ENCODE data around the gene TSR1. TPM values are rescaled to one million over a fixed set of nuclear protein-coding genes. Genes with fewer than 3 reads are reported as not detected.

TSR1 gene
- total and polyA plus RNA-seq, 7 experiments from 2014 or later: 13.1 to 42.8 (median 28.4) TPM

DNA sequence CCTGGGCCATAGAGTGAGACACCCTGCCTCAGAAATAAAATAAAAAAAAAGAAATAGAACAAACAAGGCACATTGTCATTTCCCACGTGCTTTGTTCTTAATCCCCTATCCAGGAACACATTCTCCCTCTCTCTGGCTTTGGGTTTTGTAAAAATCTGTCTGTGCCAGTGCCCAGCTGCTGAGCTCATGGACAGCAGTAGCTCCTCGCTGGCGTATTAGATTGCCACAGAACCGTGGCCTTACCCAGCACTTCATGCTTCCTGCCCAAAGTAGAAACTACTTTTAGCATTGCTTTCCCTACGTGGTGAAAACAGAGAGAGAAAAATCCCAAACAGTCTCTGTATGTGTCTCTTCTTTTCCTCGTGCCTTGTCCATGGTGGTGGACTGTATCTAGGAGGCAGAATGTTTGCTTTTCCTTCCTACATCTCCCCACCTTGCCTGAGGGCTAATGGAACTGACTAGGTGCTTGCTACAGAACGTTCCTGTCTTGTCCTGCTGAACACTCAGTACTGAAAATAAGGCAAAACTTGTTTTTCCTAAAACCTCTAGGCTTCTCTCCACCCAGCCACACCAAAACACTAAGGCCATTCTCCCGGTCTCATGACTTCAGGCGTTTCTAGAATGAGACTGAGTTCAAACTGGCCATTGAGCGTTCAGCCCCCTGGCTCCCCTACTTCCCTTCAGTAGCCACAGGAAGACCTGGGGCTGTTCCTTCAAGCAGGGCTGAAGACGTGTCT lies 38.5 kb upstream of the TSR1 start:
- H3K36me3 ChIP-seq (ENCODE audit: control insufficient read depth in 2 of 3, insufficient read depth in 3 of 3, low read length in 3 of 3): peaks cover 0 to 89% (median 0%) of the 10 kb centered on the region in 3 experiments
- ChIA-PET POLR2A (interaction anchor here (0.7 kb wide), 1 partner anchor 90 kb away, joined by 9 read pairs; no protein-coding TSS in a partner anchor), CTCF (no interaction called here)
- no peaks in the 10 kb centered on the region for H3K27me3 Mint-ChIP-seq
- ATAC-seq (no peak), DNase-seq (no peak)
- no peak overlapping the region for H3K4me3 ChIP-seq (ENCODE audit: low read length)
- no peaks in the 10 kb centered on the region for H3K27me3 ChIP-seq (ENCODE audit: control insufficient read depth in 2 of 2, insufficient read depth in 2 of 2, low read length in 2 of 2)
- no peaks in the 10 kb centered on the region for H3K4me1 ChIP-seq (ENCODE audit: control insufficient read depth in 2 of 2, insufficient read depth in 2 of 2, low read length in 2 of 2)
- H3K36me3 Mint-ChIP-seq: peaks cover 0 to 18% (median 0%) of the 10 kb centered on the region in 5 donors
- H3K4me3 Mint-ChIP-seq: no peak overlapping the region
- intact Hi-C loops (cut with micrococcal nuclease): no loop called here
- no peak overlapping the region for H3K27ac ChIP-seq (ENCODE audit: low read depth, low read length)
- peak overlapping the region in 3 of 9 donors; percentile 23 to 67 (median 61) for H3K27ac Mint-ChIP-seq
- H3K9me3 ChIP-seq (ENCODE audit: control insufficient read depth in 2 of 3, low read length in 3 of 3): no peaks in the 10 kb centered on the region
- no peaks in the 10 kb centered on the region for H3K4me1 Mint-ChIP-seq
- H3K9me3 Mint-ChIP-seq: no peaks in the 10 kb centered on the region

DNA sequence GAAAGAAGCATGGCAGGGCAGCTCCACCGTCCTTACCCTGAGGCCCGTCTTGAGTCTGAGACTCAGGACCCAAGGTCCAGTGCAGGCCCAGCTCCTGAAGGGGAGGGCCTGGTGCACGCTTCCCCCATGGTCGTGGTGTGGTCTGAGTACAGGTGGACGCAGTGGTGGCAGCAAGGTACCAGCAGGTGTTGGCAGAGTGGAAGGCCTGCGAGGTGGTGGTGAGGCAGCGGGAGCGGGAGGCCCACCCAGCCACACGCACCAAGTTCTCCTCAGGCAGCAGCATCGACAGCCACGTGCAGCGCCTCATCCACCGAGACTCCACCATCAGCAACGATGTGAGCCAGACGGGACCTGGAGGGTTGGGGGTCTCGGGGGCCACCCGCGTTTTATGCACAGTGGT lies 36.9 kb upstream of the TSR1 start:
- Mint-ChIP-seq H3K9me3 (no peaks in the 10 kb centered on the region), H3K36me3 (peaks cover 0 to 18% (median 0%) of the 10 kb centered on the region in 5 donors), H3K4me1 (no peaks in the 10 kb centered on the region), H3K27me3 (no peaks in the 10 kb centered on the region), H3K27ac (no peak overlapping the region), H3K4me3 (no peak overlapping the region)
- DNase-seq (no peak), ATAC-seq (no peak)
- no peaks in the 10 kb centered on the region for H3K27me3 ChIP-seq (ENCODE audit: control insufficient read depth in 2 of 2, insufficient read depth in 2 of 2, low read length in 2 of 2)
- H3K4me1 ChIP-seq (ENCODE audit: control insufficient read depth in 2 of 2, insufficient read depth in 2 of 2, low read length in 2 of 2): no peaks in the 10 kb centered on the region
- POLR2A ChIA-PET: interaction anchor here (0.7 kb wide), 1 partner anchor 9 kb away, joined by 4 read pairs; no protein-coding TSS in a partner anchor
- CTCF ChIA-PET: interaction anchor here (2.0 kb wide), 1 partner anchor 9 kb away, joined by 5 read pairs; no protein-coding TSS in a partner anchor
- H3K9me3 ChIP-seq (ENCODE audit: control insufficient read depth in 2 of 3, low read length in 3 of 3): no peaks in the 10 kb centered on the region
- no peak overlapping the region for H3K27ac ChIP-seq (ENCODE audit: low read depth, low read length)
- H3K36me3 ChIP-seq (ENCODE audit: control insufficient read depth in 2 of 3, insufficient read depth in 3 of 3, low read length in 3 of 3): peaks cover 0 to 87% (median 0%) of the 10 kb centered on the region in 3 experiments
- intact Hi-C loops (cut with micrococcal nuclease): no loop called here
- H3K4me3 ChIP-seq (ENCODE audit: low read length): no peak overlapping the region

DNA sequence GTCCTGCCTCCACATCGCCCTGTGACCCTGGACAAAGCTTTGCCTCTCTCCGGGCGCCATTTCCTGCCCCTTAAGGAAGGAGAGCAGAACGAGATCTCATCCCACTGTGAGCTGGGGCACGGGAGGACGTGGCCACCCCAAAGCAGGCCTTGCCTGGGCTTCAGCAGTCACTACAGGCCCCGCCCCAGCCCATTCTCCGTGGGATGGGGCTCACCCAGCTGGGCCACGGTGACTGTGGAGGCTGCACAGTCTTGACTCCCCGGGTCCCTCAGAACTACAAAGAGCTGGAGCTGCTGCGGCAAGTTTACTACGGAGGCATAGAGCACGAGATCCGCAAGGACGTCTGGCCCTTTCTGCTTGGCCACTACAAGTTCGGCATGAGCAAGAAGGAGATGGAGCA lies 36.4 kb upstream of the TSR1 start:
- Histone ChIP-seq H3K4me1 (ENCODE audit: control insufficient read depth in 2 of 2, insufficient read depth in 2 of 2, low read length in 2 of 2) (no peaks in the 10 kb centered on the region), H3K27ac (ENCODE audit: low read depth, low read length) (no peak overlapping the region), H3K4me3 (ENCODE audit: low read length) (no peak overlapping the region), H3K36me3 (ENCODE audit: control insufficient read depth in 2 of 3, insufficient read depth in 3 of 3, low read length in 3 of 3) (peaks cover 0 to 88% (median 0%) of the 10 kb centered on the region in 3 experiments), H3K27me3 (ENCODE audit: control insufficient read depth in 2 of 2, insufficient read depth in 2 of 2, low read length in 2 of 2) (no peaks in the 10 kb centered on the region), H3K9me3 (ENCODE audit: control insufficient read depth in 2 of 3, low read length in 3 of 3) (no peaks in the 10 kb centered on the region)
- Mint-ChIP-seq H3K27ac (no peak overlapping the region), H3K9me3 (no peaks in the 10 kb centered on the region), H3K4me3 (no peak overlapping the region), H3K27me3 (no peaks in the 10 kb centered on the region), H3K4me1 (no peaks in the 10 kb centered on the region), H3K36me3 (peaks cover 0 to 18% (median 0%) of the 10 kb centered on the region in 5 donors)
- ATAC-seq (no peak), DNase-seq (no peak)
- intact Hi-C loops (cut with micrococcal nuclease): no loop called here
- ChIA-PET CTCF (interaction anchor here (2.0 kb wide), 1 partner anchor 10 kb away, joined by 5 read pairs; no protein-coding TSS in a partner anchor), POLR2A (no interaction called here)

DNA sequence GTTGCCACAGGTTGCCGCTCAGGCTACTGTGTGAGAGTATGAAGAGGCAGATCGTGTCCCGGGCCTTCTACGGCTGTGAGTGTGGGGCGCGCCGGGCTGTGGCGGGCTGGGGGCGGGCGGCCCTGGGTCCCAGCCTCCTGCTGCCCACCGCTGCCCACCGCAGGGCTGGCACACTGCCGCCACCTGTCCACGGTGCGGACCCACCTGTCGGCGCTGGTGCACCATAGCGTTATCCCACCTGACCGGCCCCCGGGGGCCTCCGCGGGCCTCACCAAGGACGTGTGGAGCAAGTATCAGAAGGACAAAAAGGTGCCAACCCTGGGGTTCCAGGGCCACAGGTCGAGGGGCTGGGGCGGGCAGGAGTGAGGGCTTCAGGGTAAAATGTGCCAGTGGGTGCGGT lies 35.9 kb upstream of the TSR1 start:
- Mint-ChIP-seq H3K27ac (no peak overlapping the region), H3K9me3 (no peaks in the 10 kb centered on the region), H3K27me3 (no peaks in the 10 kb centered on the region), H3K4me1 (no peaks in the 10 kb centered on the region), H3K4me3 (no peak overlapping the region), H3K36me3 (peaks cover 0 to 18% (median 0%) of the 10 kb centered on the region in 5 donors)
- ChIA-PET CTCF (interaction anchor here (2.0 kb wide), 1 partner anchor 10 kb away, joined by 5 read pairs; no protein-coding TSS in a partner anchor), POLR2A (no interaction called here)
- intact Hi-C loops (cut with micrococcal nuclease): no loop called here
- H3K27ac ChIP-seq (ENCODE audit: low read depth, low read length): no peak overlapping the region
- no peaks in the 10 kb centered on the region for H3K27me3 ChIP-seq (ENCODE audit: control insufficient read depth in 2 of 2, insufficient read depth in 2 of 2, low read length in 2 of 2)
- no peak for ATAC-seq
- H3K36me3 ChIP-seq (ENCODE audit: control insufficient read depth in 2 of 3, insufficient read depth in 3 of 3, low read length in 3 of 3): peaks cover 0 to 87% (median 0%) of the 10 kb centered on the region in 3 experiments
- no peaks in the 10 kb centered on the region for H3K4me1 ChIP-seq (ENCODE audit: control insufficient read depth in 2 of 2, insufficient read depth in 2 of 2, low read length in 2 of 2)
- no peak for DNase-seq
- H3K4me3 ChIP-seq (ENCODE audit: low read length): no peak overlapping the region
- no peaks in the 10 kb centered on the region for H3K9me3 ChIP-seq (ENCODE audit: control insufficient read depth in 2 of 3, low read length in 3 of 3)

DNA sequence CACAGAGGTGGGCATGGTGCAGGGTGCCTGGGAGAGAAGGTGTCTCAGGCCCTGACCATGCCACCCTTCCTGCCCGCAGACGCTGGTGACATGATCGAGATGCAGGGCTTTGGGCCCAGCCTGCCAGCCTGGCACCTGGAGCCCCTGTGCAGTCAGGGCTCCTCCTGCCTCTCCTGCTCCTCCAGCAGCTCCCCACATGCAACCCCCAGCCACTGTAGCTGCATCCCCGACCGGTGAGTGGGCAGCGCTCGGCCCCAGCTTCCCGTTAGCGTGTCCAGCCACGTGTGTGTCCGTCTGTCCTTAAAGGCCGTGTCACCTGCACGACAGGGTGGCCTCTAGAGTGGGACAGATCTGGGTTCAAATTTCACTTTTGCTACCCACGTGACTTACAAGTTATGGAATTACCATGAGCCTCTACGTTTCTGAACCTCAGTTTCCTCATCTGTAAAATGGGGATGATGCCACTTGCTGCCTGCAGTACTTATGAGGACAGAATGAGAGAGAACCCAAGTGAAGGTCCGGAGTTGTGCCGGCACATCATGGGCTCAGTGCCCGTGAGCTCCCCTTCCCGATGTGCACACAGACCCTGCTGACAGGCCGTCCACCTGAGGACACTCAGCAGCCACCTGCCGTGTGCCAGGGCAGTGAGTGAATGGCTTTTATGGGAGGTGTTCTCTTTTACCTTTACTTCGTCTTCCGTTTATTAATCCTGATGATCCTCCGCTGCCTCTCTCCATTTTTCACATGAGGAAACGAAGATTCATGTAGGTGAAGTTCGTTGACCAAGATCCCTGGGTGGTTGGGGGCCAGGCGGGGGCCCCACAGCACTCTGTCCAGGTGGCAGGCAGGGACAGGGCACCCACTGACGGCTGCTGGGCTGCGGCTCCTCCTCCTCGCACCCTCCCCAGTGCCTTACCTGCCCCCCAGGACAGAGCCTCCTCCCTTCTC lies 35.2 kb upstream of the TSR1 start:
- Mint-ChIP-seq H3K4me1 (no peaks in the 10 kb centered on the region), H3K4me3 (no peak overlapping the region), H3K27me3 (no peaks in the 10 kb centered on the region), H3K36me3 (peaks cover 0 to 17% (median 0%) of the 10 kb centered on the region in 5 donors), H3K27ac (no peak overlapping the region), H3K9me3 (no peaks in the 10 kb centered on the region)
- Histone ChIP-seq H3K27me3 (ENCODE audit: control insufficient read depth in 2 of 2, insufficient read depth in 2 of 2, low read length in 2 of 2) (no peaks in the 10 kb centered on the region), H3K36me3 (ENCODE audit: control insufficient read depth in 2 of 3, insufficient read depth in 3 of 3, low read length in 3 of 3) (peaks cover 0 to 88% (median 0%) of the 10 kb centered on the region in 3 experiments), H3K4me3 (ENCODE audit: low read length) (no peak overlapping the region), H3K4me1 (ENCODE audit: control insufficient read depth in 2 of 2, insufficient read depth in 2 of 2, low read length in 2 of 2) (no peaks in the 10 kb centered on the region), H3K9me3 (ENCODE audit: control insufficient read depth in 2 of 3, low read length in 3 of 3) (no peaks in the 10 kb centered on the region), H3K27ac (ENCODE audit: low read depth, low read length) (no peak overlapping the region)
- ATAC-seq (no peak), DNase-seq (peak in 1 of 9 donors; percentile 5)
- CTCF ChIA-PET: no interaction called here
- POLR2A ChIA-PET: no interaction called here
- intact Hi-C loops (cut with micrococcal nuclease): no loop called here

GRCh38 chr17:2370211-2370589 lies 33.9 kb upstream of the TSR1 start:
- H3K4me3 ChIP-seq (ENCODE audit: low read length): no peak overlapping the region
- DNase-seq (peak in 1 of 9 donors; percentile 5), ATAC-seq (no peak)
- intact Hi-C loops (cut with micrococcal nuclease): no loop called here
- Mint-ChIP-seq H3K4me3 (no peak overlapping the region), H3K4me1 (no peaks in the 10 kb centered on the region), H3K27me3 (no peaks in the 10 kb centered on the region), H3K9me3 (no peaks in the 10 kb centered on the region), H3K27ac (no peak overlapping the region), H3K36me3 (peaks cover 0 to 11% (median 0%) of the 10 kb centered on the region in 5 donors)
- ChIA-PET POLR2A (no interaction called here), CTCF (interaction anchor here (0.5 kb wide), 1 partner anchor 422 kb away, joined by 3 read pairs; no protein-coding TSS in a partner anchor)
- H3K36me3 ChIP-seq (ENCODE audit: control insufficient read depth in 2 of 3, insufficient read depth in 3 of 3, low read length in 3 of 3): peaks cover 0 to 86% (median 0%) of the 10 kb centered on the region in 3 experiments
- H3K27me3 ChIP-seq (ENCODE audit: control insufficient read depth in 2 of 2, insufficient read depth in 2 of 2, low read length in 2 of 2): no peaks in the 10 kb centered on the region
- H3K27ac ChIP-seq (ENCODE audit: low read depth, low read length): no peak overlapping the region
- H3K9me3 ChIP-seq (ENCODE audit: control insufficient read depth in 2 of 3, low read length in 3 of 3): no peaks in the 10 kb centered on the region
- H3K4me1 ChIP-seq (ENCODE audit: control insufficient read depth in 2 of 2, insufficient read depth in 2 of 2, low read length in 2 of 2): no peaks in the 10 kb centered on the region

Measured in naive thymus-derived CD4-positive, alpha-beta T cell (primary cell).